Keratinocyte (primary cell): Measurements from ENCODE around the gene OR11H7.

Source experiments
- EZH2 ChIP-seq: IDR thresholded peaks from one replicate; pipeline ENCODE4 v1.6.1; 2012; ENCODE audit warnings: inconsistent platforms, mild to moderate bottlenecking, low read length, moderate library complexity
- TF ChIP-seq, protein P1 (sequence below), 3 experiments: IDR thresholded peaks in 1 of 3; conservative IDR thresholded peaks in 1 of 3; optimal IDR thresholded peaks in 1 of 3; 2 replicates in 2 of 3; 3 replicates in 1 of 3; pipeline versions ENCODE3 to v1.5.1; 2011; ENCODE audit warnings: low read length in 3 of 3, mild to moderate bottlenecking in 3 of 3, moderate library complexity in 2 of 3, control low read depth in 1 of 3, inconsistent platforms in 1 of 3; ENCODE audit not compliant: insufficient read depth in 2 of 3; ENCODE audit errors: extremely low read depth in 1 of 3

DNA sequence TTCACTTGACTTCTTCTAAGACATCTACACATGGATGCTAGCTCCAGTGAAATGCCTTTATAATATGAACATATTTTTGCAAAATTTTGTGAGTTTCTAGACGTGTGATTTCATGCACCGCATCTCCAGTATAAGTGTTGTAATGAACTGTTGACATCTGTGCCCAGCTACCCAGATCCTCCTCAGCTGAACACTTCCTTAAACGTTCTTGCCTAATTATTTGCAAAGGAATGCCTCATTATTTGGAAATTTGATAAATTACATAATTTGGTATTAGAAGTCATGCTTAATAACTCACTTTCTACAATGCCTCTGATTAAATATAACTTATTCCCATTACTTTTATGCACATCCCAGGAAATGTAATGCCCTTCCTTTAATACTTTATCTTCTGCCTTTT, 24.1 kb upstream of the OR11H7 start:
- TF ChIP-seq EZH2, result no peak
- TF ChIP-seq, protein P1, sequence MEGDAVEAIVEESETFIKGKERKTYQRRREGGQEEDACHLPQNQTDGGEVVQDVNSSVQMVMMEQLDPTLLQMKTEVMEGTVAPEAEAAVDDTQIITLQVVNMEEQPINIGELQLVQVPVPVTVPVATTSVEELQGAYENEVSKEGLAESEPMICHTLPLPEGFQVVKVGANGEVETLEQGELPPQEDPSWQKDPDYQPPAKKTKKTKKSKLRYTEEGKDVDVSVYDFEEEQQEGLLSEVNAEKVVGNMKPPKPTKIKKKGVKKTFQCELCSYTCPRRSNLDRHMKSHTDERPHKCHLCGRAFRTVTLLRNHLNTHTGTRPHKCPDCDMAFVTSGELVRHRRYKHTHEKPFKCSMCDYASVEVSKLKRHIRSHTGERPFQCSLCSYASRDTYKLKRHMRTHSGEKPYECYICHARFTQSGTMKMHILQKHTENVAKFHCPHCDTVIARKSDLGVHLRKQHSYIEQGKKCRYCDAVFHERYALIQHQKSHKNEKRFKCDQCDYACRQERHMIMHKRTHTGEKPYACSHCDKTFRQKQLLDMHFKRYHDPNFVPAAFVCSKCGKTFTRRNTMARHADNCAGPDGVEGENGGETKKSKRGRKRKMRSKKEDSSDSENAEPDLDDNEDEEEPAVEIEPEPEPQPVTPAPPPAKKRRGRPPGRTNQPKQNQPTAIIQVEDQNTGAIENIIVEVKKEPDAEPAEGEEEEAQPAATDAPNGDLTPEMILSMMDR (optimal IDR thresholded peaks at IDR 0.05 in 1 of 3, IDR thresholded peaks at IDR 0.05 in 1 of 3, conservative IDR thresholded peaks at IDR 0.05 in 1 of 3; ENCODE audit: extremely low read depth in 1 of 3, insufficient read depth in 2 of 3, low read length in 3 of 3), result no peak
